ENCODE measurements around the gene TAS2R20. TPM values are rescaled to one million over a fixed set of nuclear protein-coding genes. Genes with fewer than 3 reads are reported as not detected.
"Not testable (repeated sequence)": the region's sequence is repeated elsewhere in the genome, so short reads cannot be mapped to it uniquely, and the experiment has no call there.

Gene TAS2R20, protein sequence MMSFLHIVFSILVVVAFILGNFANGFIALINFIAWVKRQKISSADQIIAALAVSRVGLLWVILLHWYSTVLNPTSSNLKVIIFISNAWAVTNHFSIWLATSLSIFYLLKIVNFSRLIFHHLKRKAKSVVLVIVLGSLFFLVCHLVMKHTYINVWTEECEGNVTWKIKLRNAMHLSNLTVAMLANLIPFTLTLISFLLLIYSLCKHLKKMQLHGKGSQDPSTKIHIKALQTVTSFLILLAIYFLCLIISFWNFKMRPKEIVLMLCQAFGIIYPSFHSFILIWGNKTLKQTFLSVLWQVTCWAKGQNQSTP
- 2.7 and 3.0 TPM in 2 replicates for total RNA-seq (2021)
- Bru-seq, nascent RNA, result percentile 95 among the genes with signal in this experiment
- BruChase-seq, experiment 1, labeled RNA remaining after a 2-hour chase, result percentile 95 among the genes with signal in this experiment
- percentile 88 among the genes with signal in this experiment for BruChase-seq, experiment 2, labeled RNA remaining after a 6-hour chase
- long read RNA-seq, result 0 reads

DNA sequence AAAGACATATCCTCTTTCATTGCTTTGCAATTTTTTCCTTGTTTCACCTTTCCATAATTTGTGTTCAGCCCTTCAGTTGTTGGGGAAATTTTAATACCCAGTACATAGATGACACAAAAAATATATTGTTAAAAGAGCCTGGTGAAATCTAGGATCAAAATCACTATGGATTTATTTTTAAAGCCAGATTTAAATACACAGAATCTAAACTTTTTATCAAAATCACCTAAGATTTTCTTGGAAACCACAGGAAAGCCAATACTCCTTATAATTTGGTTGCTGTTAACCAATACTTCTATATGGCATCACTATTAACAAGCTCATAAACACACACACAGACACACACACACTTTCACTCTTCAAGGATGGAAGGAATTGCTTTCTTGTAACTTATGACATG lies at the start of gene TAS2R20:
Gene TAS2R20, minus strand, starts transcription at position 101 of the 400 bp plus-strand sequence. CDS start 429 bp downstream, outside the sequence.
- no peak for TF ChIP-seq EZH2 (IDR thresholded peaks at IDR 0.05; ENCODE audit: borderline replicate concordance, low read depth, low read length, poor library complexity, severe bottlenecking)
- TF ChIP-seq, protein P1, sequence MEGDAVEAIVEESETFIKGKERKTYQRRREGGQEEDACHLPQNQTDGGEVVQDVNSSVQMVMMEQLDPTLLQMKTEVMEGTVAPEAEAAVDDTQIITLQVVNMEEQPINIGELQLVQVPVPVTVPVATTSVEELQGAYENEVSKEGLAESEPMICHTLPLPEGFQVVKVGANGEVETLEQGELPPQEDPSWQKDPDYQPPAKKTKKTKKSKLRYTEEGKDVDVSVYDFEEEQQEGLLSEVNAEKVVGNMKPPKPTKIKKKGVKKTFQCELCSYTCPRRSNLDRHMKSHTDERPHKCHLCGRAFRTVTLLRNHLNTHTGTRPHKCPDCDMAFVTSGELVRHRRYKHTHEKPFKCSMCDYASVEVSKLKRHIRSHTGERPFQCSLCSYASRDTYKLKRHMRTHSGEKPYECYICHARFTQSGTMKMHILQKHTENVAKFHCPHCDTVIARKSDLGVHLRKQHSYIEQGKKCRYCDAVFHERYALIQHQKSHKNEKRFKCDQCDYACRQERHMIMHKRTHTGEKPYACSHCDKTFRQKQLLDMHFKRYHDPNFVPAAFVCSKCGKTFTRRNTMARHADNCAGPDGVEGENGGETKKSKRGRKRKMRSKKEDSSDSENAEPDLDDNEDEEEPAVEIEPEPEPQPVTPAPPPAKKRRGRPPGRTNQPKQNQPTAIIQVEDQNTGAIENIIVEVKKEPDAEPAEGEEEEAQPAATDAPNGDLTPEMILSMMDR (conservative IDR thresholded peaks at IDR 0.05; ENCODE audit: low read depth, low read length), result no peak
- ChIA-PET CTCF (no interaction called here), POLR2A (ENCODE audit: low non-redundant PET) (no interaction called here)
- Histone ChIP-seq H3K4me1 (ENCODE audit: insufficient read depth, low read length, poor library complexity, severe bottlenecking) (no peaks in the 10 kb centered on the region), H3K36me3 (ENCODE audit: insufficient read depth, low read length, poor library complexity, severe bottlenecking) (no peaks in the 10 kb centered on the region), H3K27me3 (replicated peaks; ENCODE audit: insufficient read depth, low read depth, low read length, poor library complexity) (no peaks in the 10 kb centered on the region), H3K4me3 (ENCODE audit: low read depth, low read length, poor library complexity, severe bottlenecking) (no peak within 1 kb of the TSS), H3K9me3 (ENCODE audit: low read depth, low read length, poor library complexity, severe bottlenecking) (no peaks in the 10 kb centered on the region), H3K27ac (ENCODE audit: low read depth, low read length, poor library complexity, severe bottlenecking) (no peak within 1 kb of the TSS)
- intact Hi-C loops (cut with micrococcal nuclease; ENCODE audit: unreplicated experiment), result no loop called here
- BruUV-seq (replicated peaks), result no TSS peak
- DNase-seq (ENCODE audit: low spot score), result no peak

DNA sequence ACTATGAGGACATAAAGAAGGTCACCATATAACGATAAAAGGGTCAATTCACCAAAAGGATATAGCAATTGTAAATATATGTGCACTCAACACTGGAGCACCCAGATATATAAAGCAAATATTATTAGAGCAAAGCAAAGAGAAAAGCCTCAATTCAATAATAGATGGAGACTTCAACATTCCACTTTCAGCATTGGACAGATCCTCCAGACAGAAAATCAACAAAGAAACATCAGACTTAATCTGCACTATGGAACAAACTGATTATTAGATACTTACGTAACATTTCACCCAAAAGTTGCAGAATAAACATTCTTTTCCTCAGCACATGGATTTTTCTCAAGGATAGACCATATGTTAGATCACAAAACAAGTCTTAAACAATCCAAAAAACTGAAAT lies 43.3 kb upstream of the TAS2R20 start:
- intact Hi-C loops (cut with micrococcal nuclease; ENCODE audit: unreplicated experiment); H3K27me3 ChIP-seq (replicated peaks; ENCODE audit: insufficient read depth, low read depth, low read length, poor library complexity); H3K4me1 ChIP-seq (ENCODE audit: insufficient read depth, low read length, poor library complexity, severe bottlenecking); H3K36me3 ChIP-seq (ENCODE audit: insufficient read depth, low read length, poor library complexity, severe bottlenecking); CTCF ChIA-PET; DNase-seq (ENCODE audit: low spot score); H3K9me3 ChIP-seq (ENCODE audit: low read depth, low read length, poor library complexity, severe bottlenecking); H3K4me3 ChIP-seq (ENCODE audit: low read depth, low read length, poor library complexity, severe bottlenecking); BruUV-seq (replicated peaks); H3K27ac ChIP-seq (ENCODE audit: low read depth, low read length, poor library complexity, severe bottlenecking): not testable (repeated sequence)
- POLR2A ChIA-PET (ENCODE audit: low non-redundant PET), result interaction anchor here (0.6 kb wide), 1 partner anchor 30 kb away, joined by 5 read pairs; no protein-coding TSS in a partner anchor

GRCh38 chr12:11040162-11040561 lies 42.1 kb upstream of the TAS2R20 start:
- BruUV-seq (replicated peaks), result no TSS peak
- ChIA-PET POLR2A (ENCODE audit: low non-redundant PET) (no interaction called here), CTCF (no interaction called here)
- DNase-seq (ENCODE audit: low spot score), result peak; percentile 6
- Histone ChIP-seq H3K27me3 (replicated peaks; ENCODE audit: insufficient read depth, low read depth, low read length, poor library complexity) (no peaks in the 10 kb centered on the region), H3K4me1 (ENCODE audit: insufficient read depth, low read length, poor library complexity, severe bottlenecking) (peaks cover 3% of the 10 kb centered on the region), H3K27ac (ENCODE audit: low read depth, low read length, poor library complexity, severe bottlenecking) (no peak overlapping the region), H3K36me3 (ENCODE audit: insufficient read depth, low read length, poor library complexity, severe bottlenecking) (no peaks in the 10 kb centered on the region), H3K4me3 (ENCODE audit: low read depth, low read length, poor library complexity, severe bottlenecking) (no peak overlapping the region), H3K9me3 (ENCODE audit: low read depth, low read length, poor library complexity, severe bottlenecking) (no peaks in the 10 kb centered on the region)
- TF ChIP-seq EZH2 (IDR thresholded peaks at IDR 0.05; ENCODE audit: borderline replicate concordance, low read depth, low read length, poor library complexity, severe bottlenecking), result no peak
- intact Hi-C loops (cut with micrococcal nuclease; ENCODE audit: unreplicated experiment), result no loop called here

DNA sequence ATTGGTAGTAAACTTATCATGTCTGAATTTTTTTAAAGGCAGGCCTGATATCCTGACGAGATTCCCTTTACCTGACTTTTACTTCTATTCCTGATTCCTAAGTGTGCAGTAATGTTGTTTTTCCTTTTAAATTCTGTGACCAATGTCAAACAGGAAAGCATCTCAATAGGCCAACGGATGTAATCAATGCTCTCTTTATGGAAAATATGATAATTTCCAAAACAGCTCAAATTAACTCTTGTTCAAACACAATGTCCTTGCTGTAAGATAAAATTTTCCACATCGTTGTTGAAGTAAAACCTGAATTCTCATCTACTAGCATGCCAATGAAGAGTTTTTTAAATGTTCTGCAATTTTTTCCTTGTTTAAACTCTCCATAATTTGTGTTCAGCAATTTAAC lies 41.1 kb upstream of the TAS2R20 start:
- H3K27ac ChIP-seq (ENCODE audit: low read depth, low read length, poor library complexity, severe bottlenecking), result no peak overlapping the region
- H3K36me3 ChIP-seq (ENCODE audit: insufficient read depth, low read length, poor library complexity, severe bottlenecking), result no peaks in the 10 kb centered on the region
- H3K4me3 ChIP-seq (ENCODE audit: low read depth, low read length, poor library complexity, severe bottlenecking), result no peak overlapping the region
- intact Hi-C loops (cut with micrococcal nuclease; ENCODE audit: unreplicated experiment), result loop anchor here (2.0 to 5.0 kb wide), 2 partner anchors 30 to 53 kb away; partner anchors contain the start of gene TAS2R43
- TF ChIP-seq EZH2 (IDR thresholded peaks at IDR 0.05; ENCODE audit: borderline replicate concordance, low read depth, low read length, poor library complexity, severe bottlenecking), result no peak
- TF ChIP-seq, protein P1 (conservative IDR thresholded peaks at IDR 0.05; ENCODE audit: low read depth, low read length), result no peak
- ChIA-PET CTCF (no interaction called here), POLR2A (ENCODE audit: low non-redundant PET) (no interaction called here)
- DNase-seq (ENCODE audit: low spot score), result no peak
- H3K9me3 ChIP-seq (ENCODE audit: low read depth, low read length, poor library complexity, severe bottlenecking), result no peaks in the 10 kb centered on the region
- H3K4me1 ChIP-seq (ENCODE audit: insufficient read depth, low read length, poor library complexity, severe bottlenecking), result peaks cover 3% of the 10 kb centered on the region
- no peaks in the 10 kb centered on the region for H3K27me3 ChIP-seq (replicated peaks; ENCODE audit: insufficient read depth, low read depth, low read length, poor library complexity)
- BruUV-seq (replicated peaks), result TSS peak; percentile 5

DNA sequence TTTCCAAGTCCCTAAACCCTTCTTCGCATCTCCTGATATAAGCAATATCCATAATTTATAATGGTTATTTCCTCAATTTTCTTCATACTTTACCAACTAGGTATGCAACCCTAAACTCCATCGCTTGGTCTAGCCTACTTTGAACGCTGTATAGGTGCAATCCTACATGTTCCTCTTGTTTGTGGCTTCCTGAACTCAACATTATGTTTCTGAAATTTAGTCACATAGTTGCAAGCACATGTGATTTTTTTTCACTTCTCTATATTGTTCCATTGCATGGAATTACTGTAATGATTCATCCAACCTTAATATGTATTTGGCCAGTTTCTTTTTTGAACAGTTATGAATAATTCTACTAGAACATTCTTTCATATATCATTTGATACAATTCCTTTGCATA lies 35.9 kb upstream of the TAS2R20 start:
- H3K36me3 ChIP-seq (ENCODE audit: insufficient read depth, low read length, poor library complexity, severe bottlenecking); POLR2A ChIA-PET (ENCODE audit: low non-redundant PET); H3K4me3 ChIP-seq (ENCODE audit: low read depth, low read length, poor library complexity, severe bottlenecking); DNase-seq (ENCODE audit: low spot score); CTCF ChIA-PET; H3K27ac ChIP-seq (ENCODE audit: low read depth, low read length, poor library complexity, severe bottlenecking); BruUV-seq (replicated peaks); H3K9me3 ChIP-seq (ENCODE audit: low read depth, low read length, poor library complexity, severe bottlenecking); intact Hi-C loops (cut with micrococcal nuclease; ENCODE audit: unreplicated experiment); H3K27me3 ChIP-seq (replicated peaks; ENCODE audit: insufficient read depth, low read depth, low read length, poor library complexity); H3K4me1 ChIP-seq (ENCODE audit: insufficient read depth, low read length, poor library complexity, severe bottlenecking): not testable (repeated sequence)
